Progenitor cell of endocrine pancreas (in vitro differentiated cells): ENCODE measurements around the gene CKLF. TPM values are rescaled to one million over a fixed set of nuclear protein-coding genes. Genes with fewer than 3 reads are reported as not detected.

Source experiments
- DNase-seq: peaks from one replicate; pipeline ENCODE4 v3.0.0; 2021; ENCODE audit warnings: low spot score; ENCODE audit not compliant: unreplicated experiment
- H3K27ac Mint-ChIP-seq: 2 replicates; pipeline ENCODE4 v1.8.0; 2021; ENCODE audit warnings: mild to moderate bottlenecking, moderate library complexity, mixed read lengths
- H3K27me3 Mint-ChIP-seq: 2 replicates; pipeline ENCODE4 v1.8.0; 2021; ENCODE audit warnings: mixed read lengths
- H3K36me3 Mint-ChIP-seq: 2 replicates; pipeline ENCODE4 v1.8.0; 2022; ENCODE audit warnings: mixed read lengths; ENCODE audit not compliant: insufficient read depth
- H3K4me1 Mint-ChIP-seq: 2 replicates; pipeline ENCODE4 v1.8.0; 2021; ENCODE audit warnings: low read depth, mixed read lengths
- H3K4me3 Mint-ChIP-seq: 2 replicates; pipeline ENCODE4 v1.8.0; 2021; ENCODE audit warnings: low read depth, mild to moderate bottlenecking, moderate library complexity, mixed read lengths
- H3K9me3 Mint-ChIP-seq: 2 replicates; pipeline ENCODE4 v1.8.0; 2021; ENCODE audit warnings: low read depth, mixed read lengths
- total RNA-seq: library from RNA; stranded (reverse); gene quantifications from 2 replicates; pipeline ENCODE4 v1.2.1, GENCODE V29; 2021
- TF ChIP-seq, protein P1 (sequence below): fragments of 200-600 bp; sonication (generic); IDR thresholded peaks from one replicate; pipeline ENCODE4 v1.5.0; 2021; ENCODE audit warnings: antibody characterized with exemption, mild to moderate bottlenecking; ENCODE audit not compliant: unreplicated experiment

The CKLF gene
- total RNA-seq, 1 donor from 2014 or later: 35.6 TPM

DNA sequence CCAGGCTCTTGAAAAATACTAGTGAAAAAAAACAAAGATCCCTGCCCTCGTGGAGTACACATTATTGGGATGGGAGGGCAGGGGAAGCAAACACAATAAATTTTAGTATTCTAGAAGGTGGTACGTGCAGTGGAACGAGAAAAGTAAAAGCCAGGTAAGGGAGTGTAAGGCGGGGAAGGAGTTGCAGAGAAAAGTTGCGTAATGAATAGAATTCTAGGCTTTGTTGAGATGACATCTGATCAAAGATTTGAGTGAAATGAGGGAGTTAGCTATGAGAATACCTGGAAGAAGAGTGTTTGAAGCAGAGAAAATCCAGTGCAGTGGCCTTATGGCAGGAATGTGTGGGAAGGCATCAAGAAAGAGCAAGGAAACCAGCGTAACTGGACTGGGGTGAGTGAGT, 2.1 kb downstream of the CKLF start:
- H3K27ac Mint-ChIP-seq: no peak overlapping the region
- TF ChIP-seq, protein P1, sequence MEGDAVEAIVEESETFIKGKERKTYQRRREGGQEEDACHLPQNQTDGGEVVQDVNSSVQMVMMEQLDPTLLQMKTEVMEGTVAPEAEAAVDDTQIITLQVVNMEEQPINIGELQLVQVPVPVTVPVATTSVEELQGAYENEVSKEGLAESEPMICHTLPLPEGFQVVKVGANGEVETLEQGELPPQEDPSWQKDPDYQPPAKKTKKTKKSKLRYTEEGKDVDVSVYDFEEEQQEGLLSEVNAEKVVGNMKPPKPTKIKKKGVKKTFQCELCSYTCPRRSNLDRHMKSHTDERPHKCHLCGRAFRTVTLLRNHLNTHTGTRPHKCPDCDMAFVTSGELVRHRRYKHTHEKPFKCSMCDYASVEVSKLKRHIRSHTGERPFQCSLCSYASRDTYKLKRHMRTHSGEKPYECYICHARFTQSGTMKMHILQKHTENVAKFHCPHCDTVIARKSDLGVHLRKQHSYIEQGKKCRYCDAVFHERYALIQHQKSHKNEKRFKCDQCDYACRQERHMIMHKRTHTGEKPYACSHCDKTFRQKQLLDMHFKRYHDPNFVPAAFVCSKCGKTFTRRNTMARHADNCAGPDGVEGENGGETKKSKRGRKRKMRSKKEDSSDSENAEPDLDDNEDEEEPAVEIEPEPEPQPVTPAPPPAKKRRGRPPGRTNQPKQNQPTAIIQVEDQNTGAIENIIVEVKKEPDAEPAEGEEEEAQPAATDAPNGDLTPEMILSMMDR: no peak
- H3K4me3 Mint-ChIP-seq: no peak overlapping the region
- no peaks in the 10 kb centered on the region for H3K27me3 Mint-ChIP-seq
- H3K36me3 Mint-ChIP-seq: peaks cover 10% of the 10 kb centered on the region
- H3K4me1 Mint-ChIP-seq: peaks cover 14% of the 10 kb centered on the region
- no peaks in the 10 kb centered on the region for H3K9me3 Mint-ChIP-seq
- DNase-seq: no peak

DNA sequence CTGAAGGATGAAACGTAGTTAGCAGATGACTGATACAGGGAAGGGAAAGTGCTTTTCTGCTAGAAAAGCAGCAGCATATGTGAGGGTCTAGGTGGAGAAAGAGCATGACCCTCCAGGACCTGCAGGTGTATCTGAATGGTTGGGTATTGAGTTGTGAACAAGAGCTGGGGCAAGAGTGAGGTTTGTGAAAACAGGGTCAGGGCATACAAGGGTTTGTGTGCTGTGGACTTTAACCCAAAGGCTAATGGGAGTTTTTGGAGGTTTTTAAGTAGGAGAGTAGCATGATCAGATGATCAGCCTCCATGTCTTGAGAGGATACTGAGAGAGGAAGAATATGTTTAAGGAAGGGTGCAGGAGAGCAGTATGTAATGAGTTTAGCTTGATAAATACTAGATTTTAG, 7.7 kb downstream of the CKLF start:
- TF ChIP-seq, protein P1: no peak
- H3K4me3 Mint-ChIP-seq: no peak overlapping the region
- peak overlapping the region; percentile 63 for H3K27ac Mint-ChIP-seq
- peaks cover 11% of the 10 kb centered on the region for H3K4me1 Mint-ChIP-seq
- peaks cover 12% of the 10 kb centered on the region for H3K36me3 Mint-ChIP-seq
- H3K9me3 Mint-ChIP-seq: no peaks in the 10 kb centered on the region
- DNase-seq: no peak
- H3K27me3 Mint-ChIP-seq: no peaks in the 10 kb centered on the region

DNA sequence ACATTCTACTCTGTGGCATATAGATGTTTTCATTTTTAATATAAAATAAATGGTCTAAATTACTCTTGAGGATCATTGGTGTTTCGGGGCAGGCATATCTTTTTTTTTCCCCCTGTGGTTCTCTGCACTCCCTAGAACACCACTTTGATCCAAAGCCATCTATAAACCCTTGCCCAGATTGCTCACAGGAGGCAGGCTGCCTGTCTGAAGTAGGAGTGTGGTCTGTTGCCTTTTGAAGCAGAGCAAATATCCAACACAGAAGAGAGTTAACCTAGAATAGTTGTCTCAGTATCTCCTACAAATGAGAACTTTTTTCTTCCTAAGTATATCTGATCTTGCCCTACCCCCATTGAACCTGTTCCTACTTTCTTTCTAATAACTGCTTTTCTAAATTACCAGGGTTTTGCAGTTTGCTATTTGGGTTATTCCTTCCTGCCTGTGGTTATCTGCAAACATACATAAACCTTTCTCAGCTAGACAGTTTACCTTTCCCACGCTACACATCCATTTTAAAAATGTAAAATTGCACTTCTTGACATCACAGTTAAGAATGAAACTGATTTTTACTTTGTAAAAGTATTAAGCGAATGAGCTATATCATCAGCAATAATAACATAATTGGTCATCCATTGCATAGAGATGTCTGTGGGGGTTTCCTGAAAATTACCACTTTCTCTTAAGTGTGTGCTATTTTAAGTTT, 9.2 kb downstream of the CKLF start:
- H3K4me3 Mint-ChIP-seq: no peak overlapping the region
- no peak for DNase-seq
- H3K4me1 Mint-ChIP-seq: peaks cover 11% of the 10 kb centered on the region
- no peaks in the 10 kb centered on the region for H3K27me3 Mint-ChIP-seq
- no peak overlapping the region for H3K27ac Mint-ChIP-seq
- TF ChIP-seq, protein P1: no peak
- H3K36me3 Mint-ChIP-seq: peaks cover 14% of the 10 kb centered on the region
- H3K9me3 Mint-ChIP-seq: no peaks in the 10 kb centered on the region

DNA sequence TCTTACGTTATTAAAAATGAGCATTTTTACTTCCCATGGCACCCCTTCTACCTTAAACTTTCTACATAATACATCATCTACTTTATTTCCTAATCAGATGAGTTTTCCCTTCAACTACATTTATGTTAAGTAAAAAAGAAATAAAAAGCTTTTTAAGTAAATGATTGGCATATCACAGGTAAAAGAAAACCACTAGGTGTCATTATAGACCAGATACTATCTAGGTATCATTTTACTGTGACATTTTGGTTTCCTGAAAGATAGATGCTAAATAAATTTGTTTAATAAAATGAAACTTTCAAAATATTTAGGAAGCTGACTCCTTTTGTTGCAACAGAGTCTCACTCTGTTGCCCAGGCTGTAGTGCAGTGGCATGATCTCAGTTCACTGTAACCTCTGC, 10.0 kb downstream of the CKLF start:
- Mint-ChIP-seq H3K4me1 (peaks cover 11% of the 10 kb centered on the region), H3K27ac (no peak overlapping the region), H3K27me3 (no peaks in the 10 kb centered on the region), H3K9me3 (no peaks in the 10 kb centered on the region), H3K4me3 (no peak overlapping the region), H3K36me3 (peaks cover 17% of the 10 kb centered on the region)
- TF ChIP-seq, protein P1: no peak
- no peak for DNase-seq

DNA sequence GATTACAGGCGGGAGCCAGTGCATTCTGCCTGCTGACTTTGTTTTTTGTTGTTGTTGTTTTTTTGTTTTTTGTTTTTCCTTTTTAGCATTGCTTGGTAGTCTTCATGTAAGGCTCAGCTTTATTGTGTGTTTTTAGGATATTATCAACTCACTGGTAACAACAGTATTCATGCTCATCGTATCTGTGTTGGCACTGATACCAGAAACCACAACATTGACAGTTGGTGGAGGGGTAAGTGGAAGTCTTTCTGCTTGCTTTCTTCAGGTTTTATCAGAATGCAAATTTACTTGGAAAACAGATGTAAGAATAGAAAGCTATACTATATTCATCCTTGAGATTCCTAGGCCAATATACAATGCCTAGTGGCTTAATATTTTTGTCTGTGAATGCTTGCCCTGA, 10.6 kb downstream of the CKLF start:
- no peaks in the 10 kb centered on the region for H3K9me3 Mint-ChIP-seq
- no peak overlapping the region for H3K4me3 Mint-ChIP-seq
- peaks cover 11% of the 10 kb centered on the region for H3K4me1 Mint-ChIP-seq
- TF ChIP-seq, protein P1: no peak
- H3K27ac Mint-ChIP-seq: peak overlapping the region; percentile 65
- DNase-seq: no peak
- H3K27me3 Mint-ChIP-seq: no peaks in the 10 kb centered on the region
- H3K36me3 Mint-ChIP-seq: peaks cover 16% of the 10 kb centered on the region
